HG03575 (cell line): Measurements from ENCODE around the gene CDH4.

Experiments used
- ATAC-seq: cut with Tn5 transposase; IDR thresholded peaks from one replicate; pipeline ENCODE4 v1.9.1; 2021; ENCODE audit not compliant: unreplicated experiment, insufficient number of reproducible peaks, low FRiP score; ENCODE audit errors: extremely low read depth

The CDH4 gene

DNA sequence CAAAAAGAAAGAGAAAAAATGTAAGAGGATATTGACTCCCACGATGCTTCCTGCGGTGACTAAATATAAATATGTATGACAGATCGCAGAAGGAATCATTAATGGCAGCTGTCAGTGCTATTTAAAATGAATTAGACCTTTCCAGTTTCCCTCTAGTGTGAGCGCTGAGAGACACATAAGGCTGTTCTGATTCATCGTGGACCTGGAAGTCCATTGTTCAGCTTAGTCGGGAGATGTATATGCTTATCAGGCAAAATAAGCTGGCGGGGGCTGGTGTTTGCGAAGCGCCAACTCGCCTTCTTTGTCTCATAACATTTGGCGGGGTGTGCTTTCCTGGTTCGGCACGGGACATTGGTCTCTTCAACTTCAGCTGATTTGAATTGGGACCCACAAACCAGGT, 95.4 kb downstream of the CDH4 start:
- ATAC-seq = no peak

GRCh38 chr20:61349447-61350165, 97.5 kb downstream of the CDH4 start:
- no peak for ATAC-seq

DNA sequence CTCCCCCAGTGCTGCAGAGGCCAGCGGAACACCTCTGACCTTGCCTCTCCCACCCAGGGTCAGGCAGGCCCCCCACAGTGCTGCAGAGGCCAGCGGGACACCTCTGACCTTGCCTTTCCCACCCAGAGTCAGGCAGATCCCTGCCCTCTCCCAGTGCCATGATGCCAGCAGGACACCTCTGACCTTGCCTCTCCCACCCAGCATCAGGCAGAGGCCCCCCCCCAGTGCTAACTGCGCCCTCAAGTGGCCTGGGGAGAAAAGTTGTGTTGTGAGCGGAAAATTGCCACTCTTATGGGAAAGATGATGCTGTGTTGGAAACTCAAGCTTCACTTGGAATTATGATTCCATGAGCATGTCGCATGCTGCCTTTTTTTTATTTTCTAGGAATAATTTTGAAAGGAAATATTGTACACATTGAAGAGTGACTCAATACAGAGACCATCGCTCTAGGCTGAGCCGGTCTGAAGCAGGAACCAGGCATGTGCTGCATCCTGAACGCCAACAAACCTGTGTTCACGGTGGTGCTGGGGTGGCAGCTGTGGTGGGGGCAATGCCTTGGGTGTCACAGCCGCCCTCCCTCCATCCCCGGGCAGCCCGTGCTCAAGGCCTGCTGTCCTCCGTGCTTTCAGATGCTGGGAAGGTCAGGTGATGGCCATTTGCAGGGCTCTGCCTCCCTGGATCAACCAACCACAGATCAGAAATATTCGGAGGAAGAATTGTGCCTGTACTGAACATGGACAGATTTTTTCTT, 98.6 kb downstream of the CDH4 start:
- ATAC-seq = no peak

GRCh38 chr20:61352346-61353260, 100.5 kb downstream of the CDH4 start:
- no peak for ATAC-seq

GRCh38 chr20:61353261-61354000, 101.4 kb downstream of the CDH4 start:
- ATAC-seq = no peak

DNA sequence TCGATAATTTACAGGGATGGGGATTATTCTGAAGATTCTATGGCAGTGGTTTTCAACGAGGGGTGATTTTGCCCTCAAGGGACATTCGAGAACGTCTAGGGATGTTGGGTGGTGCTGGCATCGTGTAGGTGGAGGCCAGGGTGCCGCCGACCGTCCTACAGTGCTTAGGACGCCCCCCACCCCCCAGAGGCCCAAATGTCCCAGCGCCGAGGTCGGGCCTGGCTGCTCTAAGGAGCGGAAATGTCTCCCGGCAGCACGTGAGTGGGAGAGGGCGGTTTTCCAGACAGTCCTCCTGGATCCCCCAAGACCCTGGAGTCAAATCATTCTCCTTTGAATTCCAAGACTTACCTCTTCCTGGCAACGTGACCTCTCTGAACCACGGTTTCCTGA, 101.9 kb downstream of the CDH4 start:
- no peak for ATAC-seq

DNA sequence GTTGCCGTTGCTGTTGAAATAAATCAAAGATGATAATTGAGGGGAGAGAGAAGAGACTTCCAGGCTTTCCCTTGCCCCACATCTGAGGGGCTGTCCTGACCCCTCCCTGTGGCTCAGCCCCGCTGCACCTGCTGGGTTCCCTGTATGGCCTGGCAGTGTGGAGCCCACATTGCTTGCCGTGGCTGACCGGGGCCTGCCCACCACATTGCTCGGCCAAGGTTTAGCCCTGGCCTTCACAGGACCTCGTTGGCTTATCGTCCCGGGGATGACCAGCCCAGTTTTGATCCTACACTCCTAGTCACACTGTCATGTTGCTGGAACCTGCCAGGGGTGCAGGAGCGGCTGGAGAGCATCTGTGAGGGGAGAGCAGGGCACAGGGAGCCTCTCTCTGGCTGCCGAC, 102.4 kb downstream of the CDH4 start:
- no peak for ATAC-seq

DNA sequence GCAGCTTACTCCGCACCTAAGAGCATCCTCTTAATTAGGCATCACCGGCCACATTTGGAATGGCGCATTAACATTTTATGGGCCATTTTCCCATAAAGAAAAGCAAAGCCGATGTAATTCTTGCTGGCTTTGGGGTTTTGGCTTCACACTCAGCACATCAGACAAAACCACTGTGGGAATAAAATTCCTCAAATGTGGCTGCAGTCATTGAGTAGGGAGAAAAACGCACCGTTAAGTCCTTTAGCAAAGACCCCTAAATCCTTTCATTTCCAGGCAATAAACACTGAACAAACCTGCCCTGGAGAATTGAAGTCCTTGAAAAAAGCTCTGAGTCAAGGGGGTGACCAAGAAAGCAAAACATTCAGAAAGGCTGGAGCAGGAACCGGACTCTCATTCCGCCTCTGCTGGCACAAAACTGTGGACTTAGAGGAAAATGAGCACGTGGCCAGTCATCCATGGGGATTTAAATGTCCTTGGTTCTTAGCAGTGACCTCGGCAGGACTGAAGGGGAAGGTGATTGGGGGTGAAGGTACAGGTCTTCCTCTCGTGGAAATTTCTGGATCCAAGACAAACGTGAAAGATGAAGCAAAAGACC, 102.9 kb downstream of the CDH4 start:
- no peak for ATAC-seq

DNA sequence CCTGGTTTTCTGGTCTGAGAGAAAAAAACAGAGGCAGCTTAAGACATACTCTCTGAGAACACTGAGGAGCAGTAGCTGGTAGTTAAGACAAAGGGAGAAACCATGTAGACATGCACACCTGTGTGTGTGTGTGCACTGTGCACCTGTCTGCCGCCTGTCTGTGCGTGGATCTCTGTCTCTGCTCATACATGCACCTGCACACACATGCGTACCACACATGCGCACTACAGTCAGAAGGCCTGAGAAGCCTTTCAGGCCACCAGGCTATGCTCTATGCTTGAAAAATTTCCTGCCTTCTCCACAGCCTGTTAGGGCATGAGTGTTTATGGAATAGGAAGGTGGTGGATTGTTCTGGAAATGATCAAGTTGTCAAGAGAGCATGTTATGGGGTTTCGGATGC, 103.5 kb downstream of the CDH4 start:
- ATAC-seq = no peak

DNA sequence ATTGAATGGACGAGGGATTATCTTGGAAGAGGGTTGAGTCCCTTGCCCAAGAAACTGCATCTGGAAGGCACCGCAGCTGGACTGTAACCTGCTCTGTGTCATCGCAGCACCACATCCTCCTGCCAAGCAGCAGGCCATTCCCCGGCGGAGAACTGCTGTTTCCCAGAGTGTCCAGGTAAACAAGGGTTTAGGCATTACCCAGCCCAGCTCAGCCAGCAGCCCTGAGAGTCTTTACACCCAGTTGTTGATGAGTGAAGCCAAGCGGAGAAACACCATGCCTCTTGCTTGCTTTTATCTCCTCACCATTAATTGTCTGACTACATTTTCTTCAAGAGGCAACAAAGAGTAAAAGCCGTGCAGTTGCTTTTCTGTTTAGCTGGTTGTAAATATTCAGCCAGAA, 104.1 kb downstream of the CDH4 start:
- ATAC-seq = no peak

- no peak for ATAC-seq
These were observed 105.1 kb downstream of the CDH4 start for GRCh38 chr20:61357119-61357518.

GRCh38 chr20:61359254-61359653, 107.2 kb downstream of the CDH4 start:
- no peak for ATAC-seq

DNA sequence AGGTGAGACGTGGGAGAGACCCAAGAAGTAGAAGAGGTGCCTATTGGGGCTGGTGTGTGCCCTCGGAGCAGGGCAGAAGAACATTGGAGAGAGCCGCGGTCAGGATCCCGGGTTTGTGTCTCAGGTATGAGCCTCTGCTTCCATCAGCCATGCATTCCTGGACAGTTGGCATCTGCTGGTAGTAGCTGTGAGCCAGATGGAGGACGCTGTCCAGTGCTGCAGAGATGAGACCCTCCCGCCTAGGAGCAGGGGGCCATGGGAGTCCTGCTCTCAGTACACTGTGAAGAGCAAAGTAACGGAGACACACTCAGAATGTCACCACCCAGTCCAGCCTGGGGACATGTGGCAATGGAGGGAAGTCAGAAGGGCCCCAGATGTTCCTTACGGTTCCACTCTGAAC, 108.2 kb downstream of the CDH4 start:
- ATAC-seq = no peak

DNA sequence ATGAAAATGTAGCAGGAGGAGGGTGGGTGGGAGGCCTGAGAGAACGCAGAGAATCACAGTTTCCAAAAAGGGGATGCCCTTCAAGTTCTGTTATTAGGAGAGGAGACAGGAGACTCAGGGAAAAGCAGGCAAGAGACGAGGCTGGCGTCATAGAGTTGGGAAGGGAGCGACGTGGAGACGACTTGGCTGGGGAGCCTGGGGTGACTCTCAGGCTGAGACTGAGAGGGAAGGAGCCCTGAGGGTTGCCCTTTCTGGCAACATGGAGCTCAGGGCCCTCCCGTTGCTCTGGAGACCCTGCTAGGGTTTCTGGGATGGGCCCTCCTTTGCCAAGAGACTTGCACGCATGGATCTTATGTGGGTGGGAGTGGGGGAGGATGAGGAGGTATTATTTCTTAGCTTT, 108.9 kb downstream of the CDH4 start:
- ATAC-seq = no peak

DNA sequence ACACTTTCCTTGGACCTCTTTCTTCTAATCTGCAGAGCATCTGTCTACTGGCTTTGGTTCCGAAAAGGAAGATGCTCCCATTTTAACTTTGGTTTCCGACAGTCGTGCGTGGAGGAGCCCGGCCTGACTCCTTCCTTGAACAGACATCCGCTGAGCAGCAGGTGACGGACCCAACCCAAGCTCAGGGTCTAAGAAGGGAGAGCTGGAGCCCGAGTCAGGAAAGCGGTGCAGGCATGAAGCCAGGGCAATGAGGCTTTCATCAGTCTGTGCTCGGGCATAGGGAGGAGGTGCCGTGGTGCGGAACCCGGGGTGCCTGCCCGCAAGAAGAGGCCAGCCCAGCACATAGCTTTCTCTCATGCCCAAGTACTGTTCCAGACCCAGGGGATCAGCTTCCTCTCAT, 109.4 kb downstream of the CDH4 start:
- ATAC-seq = no peak

- no peak for ATAC-seq
These were observed 112.1 kb downstream of the CDH4 start for GRCh38 chr20:61364147-61364546.

GRCh38 chr20:61366914-61367313, 114.9 kb downstream of the CDH4 start:
- ATAC-seq = no peak

GRCh38 chr20:61369731-61370520, 117.9 kb downstream of the CDH4 start:
- no peak for ATAC-seq
